Lower leg skin (tissue), 3 donors: ENCODE data around the gene POLR3C.

ENCODE experiments used
- POLR2A ChIP-seq, 2 donors: fragments of 450-650 bp; IDR thresholded peaks; one replicate each; pipeline ENCODE4 v1.6.1; 2016 to 2017; ENCODE audit warnings: antibody characterized with exemption in 2 of 2, mild to moderate bottlenecking in 1 of 2, moderate library complexity in 1 of 2
- TF ChIP-seq, protein P1 (sequence below), 3 donors: fragments of 450-650 bp; IDR thresholded peaks; one replicate each; pipeline ENCODE4 v1.5.1; 2016; ENCODE audit warnings: antibody characterized with exemption in 3 of 3, mild to moderate bottlenecking in 3 of 3, moderate library complexity in 2 of 3

DNA sequence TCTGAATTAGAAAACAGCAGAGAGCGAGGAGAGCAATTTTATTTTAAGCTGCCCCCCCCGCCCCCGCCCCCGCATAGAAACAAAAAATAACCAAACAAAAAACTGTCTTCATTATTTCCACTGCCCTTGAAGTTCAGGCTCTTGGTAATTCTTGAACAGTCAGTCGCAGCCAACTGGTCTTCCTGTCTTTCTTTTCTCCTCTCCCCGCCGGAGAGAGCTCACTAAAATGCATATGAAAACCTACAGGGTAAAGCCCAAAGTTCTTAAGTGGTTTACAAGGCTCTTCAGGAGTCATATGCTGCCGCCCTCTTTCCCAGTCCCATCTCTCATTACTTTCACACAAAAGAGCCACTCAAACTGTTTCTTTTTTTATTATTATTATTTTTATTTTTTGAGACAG, 62.8 kb downstream of the POLR3C start:
- TF ChIP-seq, protein P1, sequence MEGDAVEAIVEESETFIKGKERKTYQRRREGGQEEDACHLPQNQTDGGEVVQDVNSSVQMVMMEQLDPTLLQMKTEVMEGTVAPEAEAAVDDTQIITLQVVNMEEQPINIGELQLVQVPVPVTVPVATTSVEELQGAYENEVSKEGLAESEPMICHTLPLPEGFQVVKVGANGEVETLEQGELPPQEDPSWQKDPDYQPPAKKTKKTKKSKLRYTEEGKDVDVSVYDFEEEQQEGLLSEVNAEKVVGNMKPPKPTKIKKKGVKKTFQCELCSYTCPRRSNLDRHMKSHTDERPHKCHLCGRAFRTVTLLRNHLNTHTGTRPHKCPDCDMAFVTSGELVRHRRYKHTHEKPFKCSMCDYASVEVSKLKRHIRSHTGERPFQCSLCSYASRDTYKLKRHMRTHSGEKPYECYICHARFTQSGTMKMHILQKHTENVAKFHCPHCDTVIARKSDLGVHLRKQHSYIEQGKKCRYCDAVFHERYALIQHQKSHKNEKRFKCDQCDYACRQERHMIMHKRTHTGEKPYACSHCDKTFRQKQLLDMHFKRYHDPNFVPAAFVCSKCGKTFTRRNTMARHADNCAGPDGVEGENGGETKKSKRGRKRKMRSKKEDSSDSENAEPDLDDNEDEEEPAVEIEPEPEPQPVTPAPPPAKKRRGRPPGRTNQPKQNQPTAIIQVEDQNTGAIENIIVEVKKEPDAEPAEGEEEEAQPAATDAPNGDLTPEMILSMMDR (IDR thresholded peaks at IDR 0.05), result no peak
- no peak for TF ChIP-seq POLR2A (IDR thresholded peaks at IDR 0.05)
